Nephron progenitor cell (in vitro differentiated cells): ENCODE measurements around the gene CLDN4.

Experiments used
- DNase-seq: peaks from one replicate; pipeline ENCODE4 v3.0.0; 2021
- H3K27ac Mint-ChIP-seq: 2 replicates; pipeline ENCODE4 v1.8.0; 2021; ENCODE audit warnings: mild to moderate bottlenecking, moderate library complexity, mixed read lengths
- H3K27me3 Mint-ChIP-seq: 2 replicates; pipeline ENCODE4 v1.8.0; 2021; ENCODE audit warnings: mild to moderate bottlenecking, low read depth, mixed read lengths; ENCODE audit not compliant: poor library complexity
- H3K36me3 Mint-ChIP-seq: 2 replicates; pipeline ENCODE4 v1.8.0; 2021; ENCODE audit warnings: low read depth, mixed read lengths
- H3K4me1 Mint-ChIP-seq: 2 replicates; pipeline ENCODE4 v1.8.0; 2021; ENCODE audit warnings: mixed read lengths
- H3K4me3 Mint-ChIP-seq: 2 replicates; pipeline ENCODE4 v1.8.0; 2021; ENCODE audit warnings: mild to moderate bottlenecking, moderate library complexity, mixed read lengths
- H3K9me3 Mint-ChIP-seq: 2 replicates; pipeline ENCODE4 v1.8.0; 2021; ENCODE audit warnings: mild to moderate bottlenecking, moderate library complexity, mixed read lengths
- CTCF ChIP-seq: fragments of 200-600 bp; sonication (generic); IDR thresholded peaks from 2 replicates; pipeline ENCODE4 v1.5.0; 2021; ENCODE audit warnings: antibody characterized with exemption

Gene CLDN4

GRCh38 chr7:73823257-73823656 is 7.5 kb upstream of the CLDN4 start:
- Mint-ChIP-seq H3K4me1 (peaks cover 54% of the 10 kb centered on the region), H3K27ac (peak overlapping the region; percentile 74), H3K4me3 (peak overlapping the region; percentile 14), H3K9me3 (no peaks in the 10 kb centered on the region), H3K36me3 (no peaks in the 10 kb centered on the region), H3K27me3 (peaks cover 11% of the 10 kb centered on the region)
- no peak for DNase-seq
- no peak for TF ChIP-seq CTCF

- DNase-seq = no peak
- TF ChIP-seq CTCF = no peak
Measured at GRCh38 chr7:73823873-73824592, 6.8 kb upstream of the CLDN4 start.

GRCh38 chr7:73824986-73825385 is 5.8 kb upstream of the CLDN4 start:
- H3K9me3 Mint-ChIP-seq = no peaks in the 10 kb centered on the region
- no peak overlapping the region for H3K27ac Mint-ChIP-seq
- no peak overlapping the region for H3K4me3 Mint-ChIP-seq
- no peak for DNase-seq
- H3K4me1 Mint-ChIP-seq = peaks cover 71% of the 10 kb centered on the region
- peaks cover 13% of the 10 kb centered on the region for H3K27me3 Mint-ChIP-seq
- no peaks in the 10 kb centered on the region for H3K36me3 Mint-ChIP-seq
- TF ChIP-seq CTCF = no peak

More at GRCh38 chr7:73823873-73824592, 6.8 kb upstream of the CLDN4 start:
- H3K4me1 Mint-ChIP-seq = peaks cover 62% of the 10 kb centered on the region
- H3K27ac Mint-ChIP-seq = no peak overlapping the region
- H3K36me3 Mint-ChIP-seq = no peaks in the 10 kb centered on the region
- no peaks in the 10 kb centered on the region for H3K9me3 Mint-ChIP-seq
- no peak overlapping the region for H3K4me3 Mint-ChIP-seq
- peaks cover 13% of the 10 kb centered on the region for H3K27me3 Mint-ChIP-seq

GRCh38 chr7:73827567-73828106 is 3.2 kb upstream of the CLDN4 start:
- Mint-ChIP-seq H3K4me1 (peaks cover 86% of the 10 kb centered on the region), H3K4me3 (no peak overlapping the region)
- TF ChIP-seq CTCF = no peak

GRCh38 chr7:73828107-73828803 is 2.5 kb upstream of the CLDN4 start:
- no peaks in the 10 kb centered on the region for H3K36me3 Mint-ChIP-seq
- H3K27me3 Mint-ChIP-seq = peaks cover 16% of the 10 kb centered on the region
- H3K4me3 Mint-ChIP-seq = peak overlapping the region; percentile 34
- H3K9me3 Mint-ChIP-seq = no peaks in the 10 kb centered on the region
- H3K27ac Mint-ChIP-seq = no peak overlapping the region
- no peak for DNase-seq
- TF ChIP-seq CTCF = no peak
- H3K4me1 Mint-ChIP-seq = peaks cover 84% of the 10 kb centered on the region

More at GRCh38 chr7:73827567-73828106, 3.2 kb upstream of the CLDN4 start:
- Mint-ChIP-seq H3K27ac (no peak overlapping the region), H3K27me3 (peaks cover 16% of the 10 kb centered on the region), H3K36me3 (no peaks in the 10 kb centered on the region), H3K9me3 (no peaks in the 10 kb centered on the region)
- DNase-seq = no peak
